Epithelial cell of esophagus (primary cell): ENCODE measurements around the gene ZCCHC7.

ENCODE experiments used
- DNase-seq: peaks from one replicate; pipeline ENCODE4 v3.0.0; 2010; ENCODE audit warnings: low read depth
- H3K4me3 ChIP-seq: 2 replicates; pipeline ENCODE4 v1.5.1; 2011; ENCODE audit warnings: mild to moderate bottlenecking, low read length, control low read depth
- CTCF ChIP-seq: IDR thresholded peaks from 2 replicates; pipeline ENCODE4 v1.5.1; 2011; ENCODE audit warnings: low read depth, mild to moderate bottlenecking, low read length, control low read depth, inconsistent platforms; ENCODE audit not compliant: insufficient read depth; ENCODE audit errors: missing control alignments

The ZCCHC7 gene

GRCh38 chr9:37215381-37215780, 95.0 kb downstream of the ZCCHC7 start:
- TF ChIP-seq CTCF: no peak
- no peak overlapping the region for H3K4me3 ChIP-seq
- no peak for DNase-seq

GRCh38 chr9:37215830-37216229, 95.5 kb downstream of the ZCCHC7 start:
- DNase-seq: peak; percentile 46
- no peak for TF ChIP-seq CTCF

GRCh38 chr9:37217161-37217560, 96.8 kb downstream of the ZCCHC7 start:
- DNase-seq: no peak
- no peak for TF ChIP-seq CTCF
- no peak overlapping the region for H3K4me3 ChIP-seq

More at GRCh38 chr9:37215830-37216229, 95.5 kb downstream of the ZCCHC7 start:
- H3K4me3 ChIP-seq: no peak overlapping the region

GRCh38 chr9:37218800-37219425, 98.5 kb downstream of the ZCCHC7 start:
- DNase-seq: no peak
- no peak for TF ChIP-seq CTCF
- no peak overlapping the region for H3K4me3 ChIP-seq

GRCh38 chr9:37220971-37221370, 100.6 kb downstream of the ZCCHC7 start:
- no peak for TF ChIP-seq CTCF
- no peak for DNase-seq
- no peak overlapping the region for H3K4me3 ChIP-seq

GRCh38 chr9:37221489-37222106, 101.2 kb downstream of the ZCCHC7 start:
- DNase-seq: no peak
- no peak overlapping the region for H3K4me3 ChIP-seq
- TF ChIP-seq CTCF: no peak

GRCh38 chr9:37229455-37229854, 109.1 kb downstream of the ZCCHC7 start:
- no peak overlapping the region for H3K4me3 ChIP-seq
- TF ChIP-seq CTCF: no peak
- DNase-seq: no peak
